Heart right ventricle (tissue), 16 donors: ENCODE data around the gene NMT1. TPM values are rescaled to one million over a fixed set of nuclear protein-coding genes. Genes with fewer than 3 reads are reported as not detected.

ENCODE experiments used
- ATAC-seq, 8 donors: fragments of 200-7000 bp; cut with Tn5 transposase; one replicate each; pipeline ENCODE4 v1.9.1; 2020; ENCODE audit warnings: mild to moderate bottlenecking in 8 of 8, moderate library complexity in 8 of 8, moderate number of reproducible peaks in 1 of 8
- DNase-seq, 2 donors: peaks; one replicate each; pipeline ENCODE4 v3.0.0-alpha.2; 2020
- H3K27ac ChIP-seq, 10 donors: fragments of 200-600 bp; sonication (generic) in 2 of 10; one replicate each; pipeline versions ENCODE4 v1.5.0 to v1.8.0; 2020 to 2022; ENCODE audit warnings: mild to moderate bottlenecking in 3 of 10
- H3K27me3 ChIP-seq, 7 donors: fragments of 200-600 bp; one replicate each; pipeline ENCODE4 v1.8.0; 2021 to 2022; ENCODE audit warnings: mild to moderate bottlenecking in 2 of 7
- H3K36me3 ChIP-seq, 9 donors: fragments of 200-600 bp; sonication (generic) in 1 of 9; one replicate each; pipeline versions ENCODE4 v1.5.0 to v1.8.0; 2020 to 2022; ENCODE audit warnings: mild to moderate bottlenecking in 2 of 9
- H3K4me1 ChIP-seq, 9 donors: fragments of 200-600 bp; sonication (generic) in 1 of 9; one replicate each; pipeline versions ENCODE4 v1.5.0 to v1.8.0; 2020 to 2022; ENCODE audit warnings: mild to moderate bottlenecking in 4 of 9
- H3K4me3 ChIP-seq, 10 donors: fragments of 200-600 bp; sonication (generic) in 2 of 10; one replicate each; pipeline versions ENCODE4 v1.5.0 to v1.8.0; 2020 to 2022; ENCODE audit warnings: mild to moderate bottlenecking in 7 of 10, moderate library complexity in 2 of 10
- H3K9me3 ChIP-seq, 11 donors: fragments of 200-600 bp in 10 of 11; sonication (generic) in 2 of 11; one replicate each; pipeline versions ENCODE4 v1.5.0 to v1.8.0; 2013 to 2022; ENCODE audit warnings: mild to moderate bottlenecking in 2 of 11, control low read depth in 1 of 11, moderate library complexity in 1 of 11
- CTCF ChIP-seq, 9 donors: fragments of 200-600 bp; sonication (generic) in 2 of 9; IDR thresholded peaks; one replicate each; pipeline versions ENCODE4 v1.5.0 to v1.8.0; 2021 to 2022; ENCODE audit warnings: antibody characterized with exemption in 9 of 9, mild to moderate bottlenecking in 5 of 9, moderate library complexity in 1 of 9
- WGBS, 2 donors: extraction: QIAGEN DNeasy Blood & Tissue Kit; methylation state at CpG; one replicate each; pipeline ENCODE4 v1.1.7; 2013; ENCODE audit warnings: inconsistent platforms in 1 of 2; 5-methylcytosine and 5-hydroxymethylcytosine counted together
- intact Hi-C, 10 donors: fragments of 100-400 bp; cut with DNase I; formaldehyde crosslinking; loops; one replicate each; pipeline versions ENCODE4 v1.11.1 to v1.14.2; 2022
- long read RNA-seq, 3 donors: library from polyadenylated mRNA; unstranded; transcript quantifications; one replicate each; pipeline ENCODE4 v2.0.0, GENCODE V29; 2020 to 2021
- polyA plus RNA-seq, 2 donors: library from polyadenylated mRNA; stranded (reverse); fragments of 200-250 nt; gene quantifications; one replicate each; pipeline ENCODE4 v1.2.3, GENCODE V29; 2013
- total RNA-seq, 10 donors: library from RNA; stranded (reverse); fragmentation: NEBNext Ultra II Directional in 3 of 10; extraction: Animal tissue kit (Norgen Biotek cat#: 25700) in 3 of 10; gene quantifications; one replicate each; pipeline versions ENCODE4 v1.2.1 to v1.2.4, GENCODE V29; 2021 to 2023
- donor health status: Arrhythmogenic right ventricular cardiomyopathy.
- donor health status: ischemic (EF 13 %, LVEDD 7.1; RV severe dilation, severe dysfunction).
- donor health status: healthy with polysubstance abuse.
- donor health status: DM: no; HTN: yes; CAD: no.
- donor health status: DM: no; HTN: no; CAD: no.
- donor health status: ischemic (EF 25% LVEDD 6.9; RV normal size, moderate dysfunction).
- donor health status: ischemic (EF 25% LVEDD 5.7; RV mildly dilated, moderate dysfunction).
- donor health status: healthy.
- donor health status: DM: yes; HTN: yes; CAD: no.
- donor health status: Ischemic cardiomyopathy.
- donor health status: ischemic (EF 35%, LVEDD 5.7; RV mildly dilated, moderate dysfunction).
- donor health status: nonischemic (EF 11% LVEDD 7.7; RV severe dilation, severe dysfunction).
- donor health status: DM: yes; HTN: yes; CAD: no.
- donor health status: PGD.
- donor health status: ischemic (EF 29% LVEDD 5.4; RV normal size, mild dysfunction).
- donor health status: nonischemic (EF 23%, LVEDD 6.1; RV moderate dilation, normal function).

Gene NMT1
- total RNA-seq (100 to 1,000 TPM in 1 of 10 donors, 10 to 100 TPM in 9; 60.6 to 110 (median 74.4) TPM), polyA plus RNA-seq (10 to 100 TPM; 40.9 to 68.5 TPM)
- long read RNA-seq, donor 1, full-length matches to known transcripts = 28 of 66 reads
- long read RNA-seq, donor 1, partial matches to known transcripts = 34 of 66 reads
- long read RNA-seq, donor 1, other reads (novel, unspliced or antisense) = 4 of 66 reads
- long read RNA-seq, donor 2, full-length matches to known transcripts = 27 of 72 reads
- long read RNA-seq, donor 2, partial matches to known transcripts = 27 of 72 reads
- long read RNA-seq, donor 2, other reads (novel, unspliced or antisense) = 18 of 72 reads
- long read RNA-seq, donor 3, full-length matches to known transcripts = 14 of 32 reads
- long read RNA-seq, donor 3, partial matches to known transcripts = 4 of 32 reads
- long read RNA-seq, donor 3, other reads (novel, unspliced or antisense) = 14 of 32 reads

- ATAC-seq (peak; percentile 97 to 99 (median 98)), DNase-seq (peak; percentile 95 to 99)
- intact Hi-C loops = loop anchor here in 3 of 10 donors (1.0 to 5.0 kb wide), 3 partner anchors 9 to 71 kb away; partner anchors contain the start of genes DCAKD (in 1 of the 3) and PLCD3 (in 1 of the 3)
- H3K27me3 ChIP-seq = no peaks in the 10 kb centered on the region
- peaks cover 0 to 17% (median 0%) of the 10 kb centered on the region in 9 donors for H3K36me3 ChIP-seq
- peaks cover 19 to 59% (median 47%) of the 10 kb centered on the region in 9 donors for H3K4me1 ChIP-seq
- peak within 1 kb of the TSS; percentile 56 to 93 (median 70) for H3K4me3 ChIP-seq
- H3K27ac ChIP-seq = peak within 1 kb of the TSS; percentile 82 to 97 (median 92)
- no peaks in the 10 kb centered on the region for H3K9me3 ChIP-seq
- peak in 3 of 9 donors; percentile 8 to 22 (median 13) for TF ChIP-seq CTCF (IDR thresholded peaks at IDR 0.05)
- WGBS, 2 donors = 0% methylated on average over 50 of the region's 50 CpGs
These were observed at the start of gene NMT1 for GRCh38 chr17:45060797-45061605. Gene NMT1, plus strand, starts transcription at chr17:45061317. Its CDS starts 13 bp downstream, at chr17:45061330.

DNA sequence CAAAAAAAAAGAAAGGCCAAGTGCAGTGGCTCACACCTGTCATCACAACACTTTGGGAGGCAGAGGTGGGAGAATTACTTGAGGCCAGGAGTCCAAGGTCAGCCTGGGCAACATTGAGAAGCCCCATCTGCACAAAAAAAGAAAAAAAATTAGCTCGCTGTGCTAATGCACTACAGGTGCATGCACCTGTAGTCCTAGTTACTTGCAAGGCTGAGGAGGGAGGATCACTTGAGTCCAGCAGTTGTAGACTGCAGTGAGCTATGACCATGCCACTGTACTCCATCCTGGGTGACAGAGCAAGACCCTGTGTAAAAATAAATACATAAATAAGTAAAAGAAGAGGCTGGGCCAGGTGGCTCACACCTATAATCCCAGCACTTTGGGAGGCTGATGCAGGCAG is 49.4 kb upstream of the NMT1 start:
- Histone ChIP-seq H3K36me3 (no peaks in the 10 kb centered on the region), H3K9me3 (no peaks in the 10 kb centered on the region), H3K4me1 (peaks cover 0 to 14% (median 7%) of the 10 kb centered on the region in 9 donors), H3K27me3 (no peaks in the 10 kb centered on the region), H3K27ac (no peak overlapping the region), H3K4me3 (no peak overlapping the region)
- TF ChIP-seq CTCF (IDR thresholded peaks at IDR 0.05) = no peak
- WGBS, 2 donors = 95 to 100% methylated on average over 1 of the region's 1 CpG
- DNase-seq (no peak), ATAC-seq (no peak)
- intact Hi-C loops = loop anchor here in 1 of 10 donors (10.0 kb wide), 1 partner anchor 237 kb away; no protein-coding TSS in a partner anchor

DNA sequence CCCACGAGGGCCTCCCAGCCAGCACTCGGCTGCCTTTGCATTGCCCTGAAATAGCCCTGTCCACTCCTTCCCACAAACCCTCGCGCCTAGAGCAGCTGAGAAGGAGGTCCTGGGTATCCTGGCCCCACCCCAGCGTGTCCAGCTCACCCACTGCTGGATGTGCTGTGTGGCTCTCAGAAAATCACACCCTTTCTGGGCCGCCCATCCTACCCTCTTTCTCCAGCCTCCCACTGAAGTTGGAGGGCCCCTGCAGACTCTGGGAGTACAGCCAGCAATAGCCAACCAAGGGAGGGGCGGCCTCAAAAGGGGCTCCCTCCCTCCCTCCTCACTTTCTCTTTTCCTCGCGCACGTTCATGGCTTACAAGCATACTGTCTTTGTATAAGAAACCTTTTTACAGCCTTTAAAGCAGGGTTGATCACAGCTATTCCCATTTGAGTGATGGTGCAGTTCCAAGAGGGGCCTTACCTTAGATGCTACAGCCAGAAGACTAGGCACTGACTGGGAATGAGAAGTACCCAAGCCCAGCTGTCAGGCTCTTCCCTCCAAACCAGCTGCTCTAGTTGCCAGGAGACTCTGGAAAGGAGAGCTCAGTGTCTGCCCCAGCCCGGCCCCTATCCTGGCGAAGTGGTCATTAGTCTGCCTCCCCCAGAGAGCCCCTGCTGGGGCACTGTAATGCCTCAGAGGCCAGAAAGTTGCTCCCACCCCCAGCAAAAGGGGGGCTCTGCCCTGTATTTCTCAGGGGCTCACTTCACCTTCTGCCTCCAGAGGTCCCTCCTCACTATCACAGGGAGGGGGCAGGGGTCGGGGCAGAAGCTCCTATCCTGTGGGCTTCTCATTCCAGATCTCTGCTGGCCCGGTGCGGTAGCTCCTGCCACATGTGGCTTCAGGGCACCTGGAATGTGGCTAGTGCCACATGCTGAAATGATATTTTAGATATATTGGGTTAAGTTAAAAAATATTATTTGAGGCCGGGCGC is 47.8 kb upstream of the NMT1 start:
- WGBS, 2 donors = 57 to 60% methylated on average over 17 of the region's 17 CpGs
- H3K4me3 ChIP-seq = peak overlapping the region in 2 of 10 donors; percentile 9 to 10
- intact Hi-C loops = loop anchor here in 1 of 10 donors (10.0 kb wide), 1 partner anchor 239 kb away; no protein-coding TSS in a partner anchor

More for the DNA sequence above, 47.8 kb upstream of the NMT1 start:
- Histone ChIP-seq H3K27me3 (peaks cover 0 to 10% (median 0%) of the 10 kb centered on the region in 7 donors), H3K27ac (no peak overlapping the region), H3K4me1 (peaks cover 2 to 18% (median 11%) of the 10 kb centered on the region in 9 donors), H3K36me3 (no peaks in the 10 kb centered on the region), H3K9me3 (no peaks in the 10 kb centered on the region)
- ATAC-seq (peak in 7 of 8 donors; percentile 51 to 82 (median 70)), DNase-seq (peak; percentile 23 to 36)
- TF ChIP-seq CTCF (IDR thresholded peaks at IDR 0.05) = no peak
